Posterior cingulate gyrus (tissue), 11 donors: ENCODE data around the gene ZNF396.

Source experiments
- DNase-seq, 10 donors: peaks; one replicate each; pipeline versions ENCODE4 v3.0.0 to v3.0.0-alpha.2; 2020 to 2021; ENCODE audit warnings: mixed read lengths in 3 of 10
- intact Hi-C: fragments of 100-400 bp; cut with DNase I; formaldehyde crosslinking; loops from one replicate; pipeline ENCODE4 v1.15.1; 2023

The ZNF396 gene

GRCh38 chr18:35376742-35377695, at the start of gene ZNF396:
Gene ZNF396 (minus strand): TSS chr18:35377337. CDS start chr18:35374292, 3,045 bp downstream.
- intact Hi-C loops: no loop called here
- peak; percentile 43 to 96 (median 76) for DNase-seq

- DNase-seq: no peak
- intact Hi-C loops: no loop called here
Measured at GRCh38 chr18:35426786-35427185, 49.6 kb upstream of the ZNF396 start.

- intact Hi-C loops: no loop called here
- DNase-seq: no peak
Measured at GRCh38 chr18:35424356-35424755, 47.2 kb upstream of the ZNF396 start.

GRCh38 chr18:35422237-35422636, 45.1 kb upstream of the ZNF396 start:
- intact Hi-C loops: no loop called here

GRCh38 chr18:35418610-35419009, 41.5 kb upstream of the ZNF396 start:
- DNase-seq: no peak
- intact Hi-C loops: loop anchor here (10.0 kb wide), 1 partner anchor 156 kb away; no protein-coding TSS in a partner anchor

More at GRCh38 chr18:35422237-35422636, 45.1 kb upstream of the ZNF396 start:
- DNase-seq: no peak

GRCh38 chr18:35417223-35417622, 40.1 kb upstream of the ZNF396 start:
- intact Hi-C loops: loop anchor here (10.0 kb wide), 1 partner anchor 158 kb away; no protein-coding TSS in a partner anchor
- no peak for DNase-seq

- DNase-seq: no peak
- intact Hi-C loops: loop anchor here (10.0 kb wide), 1 partner anchor 159 kb away; no protein-coding TSS in a partner anchor
Measured at GRCh38 chr18:35415511-35416073, 38.5 kb upstream of the ZNF396 start.

- intact Hi-C loops: loop anchor here (10.0 kb wide), 1 partner anchor 162 kb away; no protein-coding TSS in a partner anchor
- DNase-seq: no peak
Measured at GRCh38 chr18:35413163-35413511, 36.0 kb upstream of the ZNF396 start.

GRCh38 chr18:35411625-35412351, 34.7 kb upstream of the ZNF396 start:
- intact Hi-C loops: loop anchor here (10.0 kb wide), 1 partner anchor 163 kb away; no protein-coding TSS in a partner anchor

GRCh38 chr18:35410561-35410960, 33.4 kb upstream of the ZNF396 start:
- DNase-seq: no peak
- intact Hi-C loops: loop anchor here (10.0 kb wide), 1 partner anchor 164 kb away; no protein-coding TSS in a partner anchor

More at GRCh38 chr18:35411625-35412351, 34.7 kb upstream of the ZNF396 start:
- DNase-seq: no peak

- intact Hi-C loops: loop anchor here (5.0 to 10.0 kb wide), 2 partner anchors 87 to 165 kb away; partner anchors contain the start of gene INO80C
- no peak for DNase-seq
Measured at GRCh38 chr18:35409911-35410310, 32.8 kb upstream of the ZNF396 start.

GRCh38 chr18:35408843-35409261, 31.7 kb upstream of the ZNF396 start:
- intact Hi-C loops: loop anchor here (5.0 kb wide), 1 partner anchor 88 kb away; the partner anchor contains the start of gene INO80C

GRCh38 chr18:35407871-35408481, 30.8 kb upstream of the ZNF396 start:
- intact Hi-C loops: loop anchor here (5.0 kb wide), 1 partner anchor 89 kb away; the partner anchor contains the start of gene INO80C

More at GRCh38 chr18:35408843-35409261, 31.7 kb upstream of the ZNF396 start:
- peak in 3 of 10 donors; percentile 68 to 85 (median 79) for DNase-seq

GRCh38 chr18:35406666-35407065, 29.5 kb upstream of the ZNF396 start:
- no peak for DNase-seq
- intact Hi-C loops: loop anchor here (5.0 kb wide), 1 partner anchor 91 kb away; the partner anchor contains the start of gene INO80C

More at GRCh38 chr18:35407871-35408481, 30.8 kb upstream of the ZNF396 start:
- DNase-seq: peak in 1 of 10 donors; percentile 37

- DNase-seq: no peak
- intact Hi-C loops: no loop called here
Measured at GRCh38 chr18:35397976-35398375, 20.8 kb upstream of the ZNF396 start.

GRCh38 chr18:35393716-35394115, 16.6 kb upstream of the ZNF396 start:
- intact Hi-C loops: no loop called here
- no peak for DNase-seq

- intact Hi-C loops: no loop called here
- no peak for DNase-seq
Measured at GRCh38 chr18:35392375-35392774, 15.2 kb upstream of the ZNF396 start.

- no peak for DNase-seq
- intact Hi-C loops: no loop called here
Measured at GRCh38 chr18:35390951-35391700, 14.0 kb upstream of the ZNF396 start.

- intact Hi-C loops: loop anchor here (5.0 kb wide), 1 partner anchor 558 kb away; no protein-coding TSS in a partner anchor
- no peak for DNase-seq
Measured at GRCh38 chr18:35389095-35389618, 12.0 kb upstream of the ZNF396 start.
